K562 (cell line): Measurements from ENCODE around the gene YES1. TPM values are rescaled to one million over a fixed set of nuclear protein-coding genes. Genes with fewer than 3 reads are reported as not detected.

Experiments
- CHD4 ChIP-seq: fragments of 200-600 bp; sonication (generic); IDR thresholded peaks from 3 replicates; pipeline ENCODE4 v1.6.1; 2012; ENCODE audit warnings: low read depth, mild to moderate bottlenecking, mixed read lengths, low read length, inconsistent platforms; ENCODE audit not compliant: insufficient read depth, insufficient replicate concordance, poor library complexity, severe bottlenecking
- E2F1 ChIP-seq: sonication (generic); formaldehyde crosslinking; IDR thresholded peaks from 2 replicates; pipeline ENCODE4 v1.8.1; 2023; ENCODE audit warnings: mild to moderate bottlenecking, missing genetic modification reagents, moderate library complexity
- EP300 ChIP-seq: IDR thresholded peaks from 2 replicates; pipeline ENCODE4 v1.6.1; 2012; ENCODE audit warnings: low read length, improper control_type of control experiment
- HNRNPK ChIP-seq: fragments of 200-400 bp; formaldehyde crosslinking; IDR thresholded peaks from one replicate; pipeline ENCODE4 v1.6.1; 2018; ENCODE audit warnings: mild to moderate bottlenecking, low read depth, low read length; ENCODE audit not compliant: poor library complexity, severe bottlenecking
- KDM1A ChIP-seq, 2 experiments: fragments of 450-650 bp; IDR thresholded peaks; 2 replicates each; pipeline ENCODE4 v1.6.1; 2016; ENCODE audit warnings: mild to moderate bottlenecking in 2 of 2
- LEF1 ChIP-seq: fragments of 450-650 bp; IDR thresholded peaks from 2 replicates; pipeline ENCODE4 v1.6.1; 2016; ENCODE audit warnings: mild to moderate bottlenecking
- MCM2 ChIP-seq: fragments of 450-650 bp; IDR thresholded peaks from 2 replicates; pipeline ENCODE4 v1.6.1; 2017; ENCODE audit warnings: low read depth, mild to moderate bottlenecking
- MTA1 ChIP-seq: fragments of 450-650 bp; IDR thresholded peaks from 2 replicates; pipeline ENCODE4 v1.6.1; 2017; ENCODE audit warnings: borderline replicate concordance
- SETDB1 ChIP-seq: IDR thresholded peaks from one replicate; pipeline ENCODE4 v1.6.1; 2012; ENCODE audit warnings: low read length, control low read depth, inconsistent platforms
- SMAD3 ChIP-seq: fragments of 450-650 bp; formaldehyde crosslinking; conservative IDR thresholded peaks from 2 replicates; pipeline ENCODE4 v1.4.0; 2020; ENCODE audit warnings: mild to moderate bottlenecking
- SP2 ChIP-seq: IDR thresholded peaks from 2 replicates; pipeline ENCODE4 v1.6.1; 2011; ENCODE audit warnings: mild to moderate bottlenecking, low read depth, low read length, moderate library complexity; ENCODE audit not compliant: poor library complexity, severe bottlenecking; ENCODE audit errors: extremely low read depth
- TAF7 ChIP-seq: fragments of 450-650 bp; IDR thresholded peaks from 2 replicates; pipeline ENCODE4 v1.6.1; 2016; ENCODE audit warnings: missing genetic modification characterization, missing compliant biosample characterization
- ZBED1 ChIP-seq: IDR thresholded peaks from 2 replicates; pipeline ENCODE4 v1.6.1; 2014
- ZEB2 ChIP-seq: fragments of 450-650 bp; IDR thresholded peaks from 2 replicates; pipeline ENCODE4 v1.6.1; 2016
- ZFP30 ChIP-seq: fragments of 250-450 bp; sonication (Bioruptor Pico); IDR thresholded peaks from 2 replicates; pipeline ENCODE4 v1.8.0; 2022; ENCODE audit warnings: moderate library complexity, mild to moderate bottlenecking, inconsistent platforms, borderline replicate concordance
- polyA plus RNA-seq, 8 experiments: library from polyadenylated mRNA; depleted of rRNA in 4 of 8; stranded (reverse) in 5 of 8; unstranded in 3 of 8; fragments of >200 nt; fragmentation: Nextera tagmentation in 2 of 8; fragmentation: Illumina TruSeq in 1 of 8; extraction: Ambion mirVana in 2 of 8; extraction: Trizol in 1 of 8; gene quantifications; 2 replicates each; pipeline versions ENCODE4 v1.2.1 to v1.2.3, GENCODE V29; 2011 to 2014; ENCODE audit warnings: inconsistent platforms in 1 of 8, missing spikeins in 1 of 8
- total RNA-seq, 7 experiments: library from RNA; depleted of rRNA in 6 of 7; stranded (reverse); fragments of >200 nt in 6 of 7; fragmentation: Illumina TruSeq in 2 of 7; extraction: Trizol in 2 of 7; gene quantifications; 2 replicates each; pipeline versions ENCODE4 v1.2.1 to v1.2.3, GENCODE V29; 2011 to 2021; ENCODE audit warnings: low replicate concordance in 1 of 7
- TF ChIP-seq, protein P1 (sequence below): fragments of 250-450 bp; sonication (Bioruptor Pico); IDR thresholded peaks from 2 replicates; pipeline ENCODE4 v1.4.0; 2020
- TF ChIP-seq, protein P2 (sequence below): fragments of 200-400 bp; formaldehyde crosslinking; IDR thresholded peaks from 2 replicates; pipeline ENCODE4 v1.6.1; 2017; ENCODE audit warnings: mild to moderate bottlenecking, low read depth, low read length, moderate library complexity
- TF ChIP-seq, protein P3 (sequence below): sonication (generic); IDR thresholded peaks from 2 replicates; pipeline ENCODE4 v1.6.1; 2016

YES1 gene
- total and polyA plus RNA-seq, 9 of the 15 experiments (the other 6 are each of a cell fraction or from before 2014, with no cell fraction given): 37.2 to 115 (median 77.7) TPM

DNA sequence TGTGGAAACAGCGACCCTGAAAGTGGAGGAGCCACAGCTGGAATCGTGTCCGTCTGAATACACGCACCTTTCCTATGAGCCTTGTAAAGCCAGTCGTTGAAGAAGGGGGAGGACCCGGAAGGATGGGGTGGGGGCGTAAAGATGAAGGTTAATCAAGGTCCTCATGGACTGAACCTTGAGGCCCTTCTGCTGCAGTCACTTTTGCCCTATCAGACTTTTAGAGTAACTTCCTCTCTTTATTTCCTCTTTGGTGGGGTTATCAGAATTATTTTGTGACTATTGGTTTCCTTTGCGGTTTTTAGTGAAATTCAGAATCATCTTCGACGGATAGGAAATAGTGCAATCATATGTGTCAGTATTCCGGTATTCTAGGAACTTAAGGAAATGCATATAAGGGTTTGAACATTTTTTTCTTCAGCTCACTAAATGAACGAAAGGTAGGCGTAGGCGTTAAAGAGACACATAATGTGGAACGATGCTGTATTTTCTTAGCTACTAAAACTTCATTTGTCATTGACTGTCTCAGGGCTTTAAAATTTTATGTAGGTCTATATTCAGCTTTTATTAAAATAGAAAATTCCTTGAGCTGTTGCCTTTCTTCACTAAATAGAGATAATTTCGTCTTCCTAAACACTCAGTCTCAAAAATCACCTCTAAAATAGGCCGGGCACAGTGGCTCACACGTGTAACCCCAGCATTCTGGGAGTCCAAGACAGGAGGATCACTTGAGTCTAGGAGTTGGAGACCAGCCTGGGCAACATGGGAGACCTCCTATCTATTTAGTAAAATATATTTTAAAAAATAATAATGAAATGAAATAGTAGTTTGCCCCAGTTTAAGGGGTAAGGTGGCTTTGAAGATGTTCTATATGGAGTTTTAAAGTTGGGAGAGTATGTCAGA, 1.4 kb upstream of the YES1 start (continued):
- TF ChIP-seq, protein P1, sequence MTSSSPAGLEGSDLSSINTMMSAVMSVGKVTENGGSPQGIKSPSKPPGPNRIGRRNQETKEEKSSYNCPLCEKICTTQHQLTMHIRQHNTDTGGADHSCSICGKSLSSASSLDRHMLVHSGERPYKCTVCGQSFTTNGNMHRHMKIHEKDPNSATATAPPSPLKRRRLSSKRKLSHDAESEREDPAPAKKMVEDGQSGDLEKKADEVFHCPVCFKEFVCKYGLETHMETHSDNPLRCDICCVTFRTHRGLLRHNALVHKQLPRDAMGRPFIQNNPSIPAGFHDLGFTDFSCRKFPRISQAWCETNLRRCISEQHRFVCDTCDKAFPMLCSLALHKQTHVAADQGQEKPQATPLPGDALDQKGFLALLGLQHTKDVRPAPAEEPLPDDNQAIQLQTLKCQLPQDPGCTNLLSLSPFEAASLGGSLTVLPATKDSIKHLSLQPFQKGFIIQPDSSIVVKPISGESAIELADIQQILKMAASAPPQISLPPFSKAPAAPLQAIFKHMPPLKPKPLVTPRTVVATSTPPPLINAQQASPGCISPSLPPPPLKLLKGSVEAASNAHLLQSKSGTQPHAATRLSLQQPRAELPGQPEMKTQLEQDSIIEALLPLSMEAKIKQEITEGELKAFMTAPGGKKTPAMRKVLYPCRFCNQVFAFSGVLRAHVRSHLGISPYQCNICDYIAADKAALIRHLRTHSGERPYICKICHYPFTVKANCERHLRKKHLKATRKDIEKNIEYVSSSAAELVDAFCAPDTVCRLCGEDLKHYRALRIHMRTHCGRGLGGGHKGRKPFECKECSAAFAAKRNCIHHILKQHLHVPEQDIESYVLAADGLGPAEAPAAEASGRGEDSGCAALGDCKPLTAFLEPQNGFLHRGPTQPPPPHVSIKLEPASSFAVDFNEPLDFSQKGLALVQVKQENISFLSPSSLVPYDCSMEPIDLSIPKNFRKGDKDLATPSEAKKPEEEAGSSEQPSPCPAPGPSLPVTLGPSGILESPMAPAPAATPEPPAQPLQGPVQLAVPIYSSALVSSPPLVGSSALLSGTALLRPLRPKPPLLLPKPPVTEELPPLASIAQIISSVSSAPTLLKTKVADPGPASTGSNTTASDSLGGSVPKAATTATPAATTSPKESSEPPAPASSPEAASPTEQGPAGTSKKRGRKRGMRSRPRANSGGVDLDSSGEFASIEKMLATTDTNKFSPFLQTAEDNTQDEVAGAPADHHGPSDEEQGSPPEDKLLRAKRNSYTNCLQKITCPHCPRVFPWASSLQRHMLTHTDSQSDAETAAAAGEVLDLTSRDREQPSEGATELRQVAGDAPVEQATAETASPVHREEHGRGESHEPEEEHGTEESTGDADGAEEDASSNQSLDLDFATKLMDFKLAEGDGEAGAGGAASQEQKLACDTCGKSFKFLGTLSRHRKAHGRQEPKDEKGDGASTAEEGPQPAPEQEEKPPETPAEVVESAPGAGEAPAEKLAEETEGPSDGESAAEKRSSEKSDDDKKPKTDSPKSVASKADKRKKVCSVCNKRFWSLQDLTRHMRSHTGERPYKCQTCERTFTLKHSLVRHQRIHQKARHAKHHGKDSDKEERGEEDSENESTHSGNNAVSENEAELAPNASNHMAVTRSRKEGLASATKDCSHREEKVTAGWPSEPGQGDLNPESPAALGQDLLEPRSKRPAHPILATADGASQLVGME (CRISPR knock-in tag): no peak
- TF ChIP-seq ZBED1 (no peak), E2F1 (CRISPR knock-in tag) (no peak), HNRNPK (no peak), TAF7 (peak; percentile 75; the same call in 1 of the 2 replicates), MCM2 (no peak), SETDB1 (no peak), SP2 (no peak), EP300 (peak; percentile 88), KDM1A (IDR thresholded peaks at IDR 0.05) (no peak), MTA1 (peak; percentile 48; the same call in 1 of the 2 replicates), CHD4 (no peak), SMAD3 (CRISPR knock-in tag) (no peak), ZEB2 (no peak; the same call in 1 of the 2 replicates), LEF1 (peak; percentile 52), ZFP30 (CRISPR knock-in tag) (no peak)
- TF ChIP-seq, protein P2, sequence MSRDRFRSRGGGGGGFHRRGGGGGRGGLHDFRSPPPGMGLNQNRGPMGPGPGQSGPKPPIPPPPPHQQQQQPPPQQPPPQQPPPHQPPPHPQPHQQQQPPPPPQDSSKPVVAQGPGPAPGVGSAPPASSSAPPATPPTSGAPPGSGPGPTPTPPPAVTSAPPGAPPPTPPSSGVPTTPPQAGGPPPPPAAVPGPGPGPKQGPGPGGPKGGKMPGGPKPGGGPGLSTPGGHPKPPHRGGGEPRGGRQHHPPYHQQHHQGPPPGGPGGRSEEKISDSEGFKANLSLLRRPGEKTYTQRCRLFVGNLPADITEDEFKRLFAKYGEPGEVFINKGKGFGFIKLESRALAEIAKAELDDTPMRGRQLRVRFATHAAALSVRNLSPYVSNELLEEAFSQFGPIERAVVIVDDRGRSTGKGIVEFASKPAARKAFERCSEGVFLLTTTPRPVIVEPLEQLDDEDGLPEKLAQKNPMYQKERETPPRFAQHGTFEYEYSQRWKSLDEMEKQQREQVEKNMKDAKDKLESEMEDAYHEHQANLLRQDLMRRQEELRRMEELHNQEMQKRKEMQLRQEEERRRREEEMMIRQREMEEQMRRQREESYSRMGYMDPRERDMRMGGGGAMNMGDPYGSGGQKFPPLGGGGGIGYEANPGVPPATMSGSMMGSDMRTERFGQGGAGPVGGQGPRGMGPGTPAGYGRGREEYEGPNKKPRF: no peak
- TF ChIP-seq, protein P3, sequence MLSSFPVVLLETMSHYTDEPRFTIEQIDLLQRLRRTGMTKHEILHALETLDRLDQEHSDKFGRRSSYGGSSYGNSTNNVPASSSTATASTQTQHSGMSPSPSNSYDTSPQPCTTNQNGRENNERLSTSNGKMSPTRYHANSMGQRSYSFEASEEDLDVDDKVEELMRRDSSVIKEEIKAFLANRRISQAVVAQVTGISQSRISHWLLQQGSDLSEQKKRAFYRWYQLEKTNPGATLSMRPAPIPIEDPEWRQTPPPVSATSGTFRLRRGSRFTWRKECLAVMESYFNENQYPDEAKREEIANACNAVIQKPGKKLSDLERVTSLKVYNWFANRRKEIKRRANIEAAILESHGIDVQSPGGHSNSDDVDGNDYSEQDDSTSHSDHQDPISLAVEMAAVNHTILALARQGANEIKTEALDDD: peak; percentile 24; the same call in 1 of the 2 replicates
